Activated CD4-positive, alpha-beta T cell treated with anti-CD3 and anti-CD28 coated beads for 1 hour (primary cell): ENCODE data around the gene ZNF792.
"Not testable (repeated sequence)": the region's sequence is repeated elsewhere in the genome, so short reads cannot be mapped to it uniquely, and the experiment has no call there.

Experiments used
- DNase-seq: peaks from one replicate; pipeline ENCODE4 v3.0.0-alpha.2; 2020

The ZNF792 gene

GRCh38 chr19:34998777-34999497, 34.9 kb upstream of the ZNF792 start:
- no peak for DNase-seq

- DNase-seq = not testable (repeated sequence)
Measured at GRCh38 chr19:34998224-34998623, 34.2 kb upstream of the ZNF792 start.

GRCh38 chr19:34997071-34997617, 33.1 kb upstream of the ZNF792 start:
- DNase-seq = no peak

- no peak for DNase-seq
Measured at GRCh38 chr19:34995551-34995950, 31.5 kb upstream of the ZNF792 start.

GRCh38 chr19:34994643-34995541, 30.9 kb upstream of the ZNF792 start:
- DNase-seq = no peak

GRCh38 chr19:34994286-34994642, 30.2 kb upstream of the ZNF792 start:
- DNase-seq = no peak

GRCh38 chr19:34992582-34992981, 28.6 kb upstream of the ZNF792 start:
- not testable (repeated sequence) for DNase-seq

GRCh38 chr19:34991542-34992333, 27.7 kb upstream of the ZNF792 start:
- no peak for DNase-seq

GRCh38 chr19:34990578-34991192, 26.7 kb upstream of the ZNF792 start:
- no peak for DNase-seq

GRCh38 chr19:34989298-34989697, 25.3 kb upstream of the ZNF792 start:
- DNase-seq = no peak

- DNase-seq = no peak
Measured at GRCh38 chr19:34988119-34988518, 24.1 kb upstream of the ZNF792 start.

GRCh38 chr19:34985249-34986022, 21.4 kb upstream of the ZNF792 start:
- DNase-seq = no peak

- no peak for DNase-seq
Measured at GRCh38 chr19:34984287-34984686, 20.3 kb upstream of the ZNF792 start.

- DNase-seq = no peak
Measured at GRCh38 chr19:34983786-34984185, 19.8 kb upstream of the ZNF792 start.

- no peak for DNase-seq
Measured at GRCh38 chr19:34982275-34982674, 18.2 kb upstream of the ZNF792 start.

- DNase-seq = no peak
Measured at GRCh38 chr19:34979819-34980640, 16.0 kb upstream of the ZNF792 start.

- no peak for DNase-seq
Measured at GRCh38 chr19:34976611-34977010, 12.6 kb upstream of the ZNF792 start.

- DNase-seq = no peak
Measured at GRCh38 chr19:34975056-34975455, 11.0 kb upstream of the ZNF792 start.

GRCh38 chr19:34974646-34975045, 10.6 kb upstream of the ZNF792 start:
- DNase-seq = no peak

GRCh38 chr19:34972163-34972705, 8.2 kb upstream of the ZNF792 start:
- no peak for DNase-seq
